HG02798 (cell line): ENCODE results near the gene DNAJA4.
"Not testable (repeated sequence)": the region's sequence is repeated elsewhere in the genome, so short reads cannot be mapped to it uniquely, and the experiment has no call there.

Source experiments
- ATAC-seq: cut with Tn5 transposase; IDR thresholded peaks from one replicate; pipeline ENCODE4 v1.9.1; 2021; ENCODE audit warnings: mild to moderate bottlenecking; ENCODE audit not compliant: unreplicated experiment, poor library complexity

DNAJA4 gene

DNA sequence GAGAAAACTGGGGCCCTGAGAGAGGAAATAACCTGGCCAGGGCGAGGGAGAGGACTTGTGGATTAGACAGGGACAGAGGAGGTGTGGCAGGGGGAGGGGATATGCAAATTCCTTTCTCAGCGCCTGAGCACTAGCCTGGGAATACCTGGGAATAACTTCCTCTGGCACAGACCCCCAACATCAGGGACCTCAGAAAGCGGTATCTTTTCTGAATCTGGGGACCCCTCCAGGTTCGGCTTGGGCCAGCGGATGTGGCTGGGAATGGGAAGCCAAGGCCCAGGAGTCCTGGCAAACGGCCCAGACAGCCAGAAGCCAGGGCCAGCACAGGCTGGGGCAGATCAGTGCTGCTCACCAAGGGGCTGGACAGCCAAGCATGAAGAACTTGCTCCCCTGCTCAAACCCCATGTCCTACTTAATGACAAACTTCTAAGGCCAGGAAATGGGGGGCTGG is 20.8 kb upstream of the DNAJA4 start:
- no peak for ATAC-seq

DNA sequence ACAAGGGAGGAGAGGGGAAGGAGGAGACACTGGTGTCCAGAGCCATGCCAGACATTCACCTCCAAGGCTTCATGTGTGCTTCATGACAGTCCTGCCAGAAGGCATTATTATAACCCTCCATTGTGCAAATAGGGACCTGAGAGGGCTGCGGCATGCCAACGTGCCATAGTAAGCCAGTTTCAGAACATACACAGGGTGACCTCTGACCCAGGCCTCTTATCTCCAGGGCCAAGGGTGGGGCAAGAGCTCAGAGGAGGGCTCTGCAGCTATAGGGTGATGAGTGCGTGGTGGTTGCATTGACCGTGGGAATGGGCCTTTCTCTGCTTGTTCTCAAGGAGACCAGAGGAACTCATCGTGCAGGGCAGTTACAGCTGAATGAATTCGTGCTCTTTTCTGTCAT is 20.3 kb upstream of the DNAJA4 start:
- no peak for ATAC-seq

DNA sequence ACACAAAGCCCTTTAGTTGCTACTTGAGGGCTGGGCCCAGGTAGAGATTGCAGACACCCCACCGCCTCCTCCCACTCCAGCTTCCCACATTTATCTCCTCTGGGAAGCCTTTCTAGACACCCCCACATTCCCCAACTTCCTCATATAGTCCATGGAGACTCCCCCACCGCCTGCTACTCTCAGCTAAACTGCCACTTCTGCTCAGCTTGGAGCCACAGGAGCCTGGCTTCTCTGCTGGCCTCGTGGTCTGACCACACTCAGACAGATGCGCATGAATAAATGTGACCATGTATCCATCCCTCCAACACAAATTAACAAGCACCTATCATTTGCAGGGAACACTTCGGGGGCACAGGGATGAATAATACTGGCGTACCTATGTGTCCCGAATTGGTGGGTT is 19.5 kb upstream of the DNAJA4 start:
- no peak for ATAC-seq

DNA sequence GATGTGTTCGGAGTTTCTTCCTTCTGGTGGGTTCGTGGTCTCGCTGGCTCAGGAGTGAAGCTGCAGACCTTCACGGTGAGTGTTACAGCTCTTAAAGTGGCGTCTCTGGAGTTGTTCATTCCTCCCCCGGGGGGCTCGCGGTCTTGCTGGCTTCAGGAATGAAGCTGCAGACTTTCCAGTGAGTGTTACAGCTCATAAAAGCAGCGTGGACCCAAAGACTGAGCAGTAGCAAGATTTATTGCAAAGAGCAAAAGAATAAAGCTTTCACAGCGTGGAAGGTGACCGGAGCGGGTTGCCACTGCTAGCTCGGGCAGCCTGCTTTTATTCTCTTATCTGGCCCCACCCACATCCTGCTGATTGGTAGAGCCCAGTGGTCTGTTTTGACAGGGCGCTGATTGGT is 19.0 kb upstream of the DNAJA4 start:
- not testable (repeated sequence) for ATAC-seq

DNA sequence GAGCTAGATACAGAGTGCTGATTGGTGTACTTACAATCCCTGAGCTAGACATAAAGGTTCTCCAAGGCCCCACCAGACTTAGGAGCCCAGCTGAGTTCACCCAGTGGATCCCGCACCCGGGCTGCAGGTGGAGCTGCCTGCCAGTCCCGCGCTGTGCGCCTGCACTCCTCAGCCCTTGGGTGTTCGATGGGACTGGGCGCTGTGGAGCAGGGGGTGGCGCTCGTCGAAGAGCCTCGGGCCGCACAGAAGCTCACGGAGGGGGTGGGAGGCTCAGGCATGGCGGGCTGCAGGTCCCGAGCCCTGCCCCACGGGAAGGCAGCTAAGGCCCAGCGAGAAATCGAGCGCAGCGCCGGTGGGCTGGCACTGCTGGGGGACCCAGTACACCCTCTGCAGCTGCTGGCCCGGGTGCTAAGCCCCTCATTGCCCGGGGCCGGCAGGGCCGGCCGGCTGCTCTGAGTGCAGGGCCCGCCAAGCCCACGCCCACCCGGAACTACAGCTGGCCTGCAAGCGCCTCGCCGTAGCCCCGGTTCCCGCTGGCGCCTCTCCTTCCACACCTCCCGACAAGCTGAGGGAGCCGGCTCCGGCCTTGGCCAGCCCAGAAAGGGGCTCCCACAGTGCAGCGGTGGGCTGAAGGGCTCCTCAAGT is 18.3 kb upstream of the DNAJA4 start:
- ATAC-seq = not testable (repeated sequence)

DNA sequence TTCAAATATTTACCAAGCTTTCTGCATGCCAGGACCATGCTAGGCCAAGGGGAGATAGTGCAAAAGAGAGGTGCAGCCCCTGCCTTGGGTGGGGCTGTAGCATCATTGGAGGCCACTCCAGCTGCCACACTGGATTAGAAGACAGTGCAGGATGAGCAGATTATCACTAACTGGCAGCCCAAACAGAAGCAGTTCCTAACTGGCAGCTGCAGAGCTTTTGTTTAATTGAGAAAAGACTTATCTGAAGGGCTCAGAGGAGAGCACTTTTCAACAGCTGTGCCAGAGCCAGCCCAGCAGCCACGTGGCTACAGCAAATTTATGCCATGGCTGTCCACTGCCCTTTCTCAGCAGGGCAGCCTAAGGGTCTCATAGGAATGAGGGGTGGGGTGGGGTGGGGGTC is 16.5 kb upstream of the DNAJA4 start:
- ATAC-seq = no peak

DNA sequence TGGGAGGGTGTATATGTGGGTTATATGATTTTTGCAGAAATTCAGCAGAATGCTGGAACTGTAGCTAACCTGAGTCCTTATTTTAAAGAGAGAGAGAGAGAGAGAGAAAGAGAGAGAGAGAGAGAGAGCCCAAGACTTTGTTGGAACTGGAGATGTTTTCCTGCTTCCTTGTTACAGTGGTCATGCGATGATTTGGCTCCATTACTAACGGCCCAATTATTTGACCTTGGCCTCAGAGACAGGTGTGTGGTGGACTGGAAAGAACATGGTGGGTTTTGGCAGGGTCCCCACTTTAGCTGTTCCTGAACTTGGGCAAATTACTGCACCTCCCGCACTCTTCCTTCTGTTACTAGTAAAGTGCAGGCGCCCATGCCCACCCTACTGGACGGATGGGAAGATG is 15.2 kb upstream of the DNAJA4 start:
- no peak for ATAC-seq

DNA sequence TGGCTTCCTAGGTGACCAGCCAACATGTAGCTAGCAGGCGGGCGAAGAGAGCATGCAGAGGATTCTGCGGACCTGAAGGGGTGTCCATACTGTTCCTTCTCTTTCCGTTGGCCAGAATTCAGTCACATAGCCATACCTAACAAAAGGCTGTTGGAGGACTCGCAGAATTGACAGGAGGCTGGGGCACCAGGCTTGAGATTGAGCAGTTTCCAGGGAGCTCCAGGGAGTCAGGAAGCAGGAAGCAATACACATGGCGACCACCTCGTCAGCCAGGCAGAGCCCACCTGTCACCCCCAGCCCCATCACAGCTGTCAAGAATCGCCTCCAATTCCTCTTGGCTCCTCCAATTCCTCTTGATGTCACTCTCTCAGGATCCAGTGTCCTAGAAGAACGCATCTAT is 13.2 kb upstream of the DNAJA4 start:
- no peak for ATAC-seq

DNA sequence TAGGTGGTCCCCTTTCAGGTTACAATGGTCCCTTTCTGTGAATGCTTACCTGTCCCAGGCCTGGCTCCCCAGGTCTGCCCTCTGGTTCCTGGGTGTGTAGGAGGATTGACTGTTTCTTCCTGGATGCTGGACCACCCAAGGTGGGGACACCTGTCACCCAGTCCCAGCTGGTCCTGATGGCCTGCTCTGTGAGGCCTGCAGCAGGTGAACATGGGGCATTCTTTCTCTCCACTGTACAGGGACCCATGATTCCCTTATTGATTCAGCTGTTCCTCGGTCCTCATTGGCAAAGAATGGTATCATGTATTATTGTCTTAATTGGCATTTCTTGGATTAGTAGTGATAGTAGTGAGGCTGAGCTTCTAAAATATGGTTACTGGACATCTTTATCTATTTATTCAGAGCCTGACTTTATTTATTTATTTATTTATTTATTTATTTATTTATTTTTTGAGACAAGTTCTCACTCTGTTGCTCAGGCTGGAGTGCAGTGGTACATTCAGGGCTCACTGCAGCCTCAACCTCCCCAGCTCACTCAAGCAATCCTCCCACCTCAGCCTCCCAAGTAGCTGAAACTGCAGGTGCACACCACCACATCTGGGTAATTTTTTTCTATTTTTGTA is 8.8 kb upstream of the DNAJA4 start:
- ATAC-seq = no peak

DNA sequence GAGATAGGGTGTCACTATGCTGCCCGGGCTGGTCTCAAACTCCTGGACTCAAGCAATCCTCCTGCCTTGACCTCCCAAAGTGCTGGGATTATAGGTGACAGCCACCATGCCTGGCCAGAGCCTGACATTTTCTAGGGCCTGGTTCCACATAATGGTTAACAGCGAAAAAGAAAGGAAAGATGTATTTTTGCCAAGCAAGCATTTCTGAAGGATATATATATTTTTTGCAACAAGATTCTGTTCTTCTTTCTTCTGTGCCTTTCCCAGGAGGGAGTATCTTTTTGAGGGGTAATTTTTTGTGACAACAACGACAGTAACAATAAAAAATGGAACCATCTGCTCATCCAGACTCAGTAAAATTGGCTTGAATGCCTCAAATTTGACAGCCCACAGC is 8.3 kb upstream of the DNAJA4 start:
- no peak for ATAC-seq

DNA sequence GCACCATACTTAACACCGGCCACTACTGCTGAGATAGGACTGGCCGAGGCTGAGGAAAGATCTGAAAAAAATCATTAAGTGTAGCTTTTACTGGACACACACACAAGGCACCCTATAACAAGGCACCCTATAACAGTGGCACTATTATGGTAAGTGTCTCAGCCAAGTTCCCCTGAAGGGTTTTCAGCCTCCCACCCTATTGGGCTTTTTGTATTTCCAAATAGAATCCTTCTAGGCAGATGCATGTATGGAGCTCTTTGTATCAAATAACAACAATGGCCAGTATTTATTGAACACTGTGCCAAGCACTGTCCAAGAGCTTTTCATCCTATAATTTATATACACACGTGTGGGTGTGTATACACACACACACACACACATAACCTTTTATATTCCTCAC is 6.7 kb upstream of the DNAJA4 start:
- ATAC-seq = no peak

DNA sequence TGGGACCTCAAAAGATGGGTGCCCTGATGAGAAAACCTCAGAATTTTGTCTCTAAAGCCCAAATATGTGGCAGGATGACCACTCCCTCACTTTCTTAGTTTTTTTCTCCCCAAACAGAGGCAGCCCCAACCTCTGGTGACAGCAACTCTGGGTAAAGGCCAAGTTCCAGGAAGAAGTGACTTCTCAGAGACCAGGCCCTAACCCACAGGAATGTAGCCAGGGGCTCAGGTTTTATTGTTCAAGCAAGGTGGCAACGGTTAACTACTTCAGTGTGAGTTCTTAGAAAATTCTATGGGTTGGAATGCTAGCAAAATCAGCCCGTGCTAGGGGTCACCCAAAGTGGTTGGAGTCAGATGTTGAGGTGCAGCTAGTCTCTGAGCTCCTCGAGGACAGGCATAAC is 5.1 kb upstream of the DNAJA4 start:
- no peak for ATAC-seq

DNA sequence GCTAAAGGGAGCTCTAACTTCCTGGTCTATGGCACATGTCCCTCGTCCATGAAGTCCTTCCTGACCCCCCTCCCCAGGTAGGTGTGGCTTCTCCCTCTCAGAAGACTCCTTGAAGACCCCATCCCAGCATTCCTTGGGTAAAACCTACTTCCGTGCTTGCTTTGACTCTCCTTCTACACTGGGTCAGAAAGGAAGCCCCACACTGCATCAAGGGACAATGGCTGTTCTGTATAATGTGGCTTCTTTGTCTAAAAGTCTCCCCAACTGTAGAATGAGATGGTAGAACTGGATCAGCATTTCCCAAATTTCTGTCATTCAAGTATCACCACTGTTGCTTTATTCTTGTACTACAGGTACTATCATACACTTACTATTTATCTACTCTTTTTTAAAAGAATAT is 3.9 kb upstream of the DNAJA4 start:
- ATAC-seq = no peak

DNA sequence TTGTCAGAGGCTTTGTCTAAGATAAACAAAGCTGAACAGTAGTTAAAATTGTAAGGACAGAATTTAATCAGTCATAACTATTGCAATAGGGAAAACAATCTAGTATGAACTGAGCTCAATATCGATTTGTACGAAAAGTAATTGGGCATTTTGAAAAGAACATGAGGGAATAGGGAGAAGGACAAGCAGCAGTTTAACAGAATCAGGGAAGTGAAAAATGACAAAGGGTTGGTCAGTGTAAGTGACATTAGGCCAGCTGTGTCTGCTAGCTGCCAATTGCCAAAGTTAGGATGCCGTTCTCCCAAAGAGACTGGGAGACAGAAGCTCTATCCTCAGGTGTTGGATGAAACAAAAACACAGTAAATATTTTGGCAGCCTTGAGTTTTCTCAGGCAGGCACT is 3.3 kb upstream of the DNAJA4 start:
- ATAC-seq = no peak

DNA sequence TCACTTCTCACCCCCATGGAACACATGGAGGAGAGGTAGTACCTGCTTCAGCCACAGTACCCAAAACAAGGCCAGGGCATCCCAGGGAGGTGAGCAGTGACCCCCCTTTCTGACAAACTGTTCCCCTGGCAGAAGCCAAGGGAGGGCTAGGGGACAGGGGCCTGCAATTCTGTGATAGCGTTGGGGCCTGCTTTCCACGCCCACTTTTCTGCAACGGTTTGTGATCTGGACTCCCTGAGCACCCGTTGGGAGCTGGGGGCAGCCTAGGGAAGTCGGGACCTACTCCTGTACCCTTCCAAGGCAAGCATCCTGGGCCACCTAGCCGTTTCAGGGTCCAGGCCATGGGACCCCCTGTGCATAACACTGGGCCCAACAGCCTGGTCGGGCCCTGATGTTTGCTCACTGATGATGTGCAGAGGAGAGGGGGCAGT is 996 bp upstream of the DNAJA4 start:
- no peak for ATAC-seq

DNA sequence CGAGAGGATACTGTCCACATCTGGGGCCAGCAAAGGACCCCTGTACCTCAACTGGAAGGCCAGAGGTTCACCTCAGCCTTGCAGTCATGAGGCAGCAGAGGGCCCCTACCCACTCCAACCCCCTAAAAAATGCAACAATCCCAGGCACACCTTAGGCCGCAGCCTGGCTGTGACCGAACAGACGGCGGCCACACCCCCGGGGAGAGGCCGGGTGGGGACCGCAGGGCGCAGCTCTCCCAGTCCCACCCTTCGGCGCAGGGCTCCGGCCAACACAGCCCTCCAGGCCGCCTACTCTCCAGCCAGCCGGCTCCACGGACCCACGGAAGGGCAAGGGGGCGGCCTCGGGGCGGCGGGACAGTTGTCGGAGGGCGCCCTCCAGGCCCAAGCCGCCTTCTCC is 457 bp upstream of the DNAJA4 start:
- no peak for ATAC-seq

DNA sequence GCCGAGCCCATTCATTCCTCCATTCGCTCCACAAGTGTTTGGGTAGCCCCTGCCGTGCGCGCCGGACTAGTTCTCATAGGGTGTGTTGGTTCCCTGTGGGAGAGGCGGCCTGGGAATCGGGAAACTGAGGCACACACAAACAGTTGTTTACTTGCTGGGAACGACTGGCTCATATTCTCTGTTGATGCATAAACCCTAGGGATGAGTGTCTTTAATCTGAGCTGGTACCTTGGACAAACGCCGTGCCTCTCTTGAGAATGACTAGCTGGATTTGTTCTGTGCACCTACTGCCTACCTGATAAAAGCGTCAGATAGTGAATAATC is 737 bp downstream of the DNAJA4 start:
- ATAC-seq = no peak

DNA sequence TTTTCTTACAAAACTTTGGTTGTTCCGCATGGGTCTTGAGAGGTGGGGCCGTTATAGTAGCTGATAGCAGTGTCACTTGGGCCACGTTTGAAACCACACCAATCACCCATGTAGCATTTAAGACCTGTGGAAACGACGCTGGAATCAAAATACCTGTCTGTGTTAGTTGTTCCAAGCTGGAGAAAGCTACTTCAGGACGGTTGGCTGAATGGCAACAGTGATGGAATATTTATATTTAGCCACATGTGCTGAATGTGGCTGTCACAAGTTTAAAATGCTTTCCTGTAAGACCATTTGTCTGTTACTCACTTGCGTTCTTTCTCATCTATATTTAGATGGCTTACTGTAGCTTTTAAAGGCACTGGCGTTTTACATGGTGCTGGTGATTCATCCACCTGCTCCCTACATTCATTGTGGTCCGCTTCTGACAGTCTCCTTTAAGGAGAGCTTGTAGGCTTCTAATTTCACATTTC is 1.4 kb downstream of the DNAJA4 start:
- no peak for ATAC-seq

DNA sequence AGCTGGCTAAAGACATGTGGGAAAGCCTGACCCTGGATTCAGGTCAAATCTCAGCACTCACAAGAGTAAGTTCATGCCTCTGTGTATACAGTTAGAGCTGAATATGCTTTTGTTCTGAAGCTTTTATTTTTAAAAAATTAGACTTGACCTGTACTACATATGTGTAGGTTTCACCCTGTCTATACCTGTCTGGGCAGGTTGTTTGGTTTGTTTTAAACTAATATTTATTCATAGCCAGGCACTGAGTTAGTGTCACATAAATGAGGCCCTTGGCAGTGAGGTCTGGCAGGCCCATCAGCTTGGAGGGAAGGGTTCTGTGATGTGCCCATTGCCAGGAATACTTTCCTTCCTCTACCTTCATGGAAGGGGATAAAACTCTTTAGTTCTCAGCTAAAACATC is 1.9 kb downstream of the DNAJA4 start:
- no peak for ATAC-seq

DNA sequence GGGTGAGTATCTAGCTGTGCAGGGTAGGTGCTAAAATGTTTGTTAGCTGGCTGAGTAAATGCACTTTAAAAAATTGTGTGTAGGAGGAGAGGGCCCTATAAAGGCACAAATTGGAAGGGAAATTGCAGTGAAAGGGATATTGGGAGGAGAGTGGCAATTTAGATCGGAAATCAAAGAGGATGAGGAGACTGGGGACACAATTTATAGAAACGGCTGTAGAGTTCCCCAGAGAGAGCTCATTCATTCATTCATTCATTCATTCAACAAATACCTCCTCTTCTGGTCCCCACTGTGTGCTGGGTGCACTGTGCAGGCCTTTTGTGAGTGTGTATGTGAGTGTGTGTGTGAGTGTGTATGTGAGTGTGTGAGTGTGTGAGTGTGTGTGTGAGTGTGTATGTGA is 2.4 kb downstream of the DNAJA4 start:
- ATAC-seq = no peak

DNA sequence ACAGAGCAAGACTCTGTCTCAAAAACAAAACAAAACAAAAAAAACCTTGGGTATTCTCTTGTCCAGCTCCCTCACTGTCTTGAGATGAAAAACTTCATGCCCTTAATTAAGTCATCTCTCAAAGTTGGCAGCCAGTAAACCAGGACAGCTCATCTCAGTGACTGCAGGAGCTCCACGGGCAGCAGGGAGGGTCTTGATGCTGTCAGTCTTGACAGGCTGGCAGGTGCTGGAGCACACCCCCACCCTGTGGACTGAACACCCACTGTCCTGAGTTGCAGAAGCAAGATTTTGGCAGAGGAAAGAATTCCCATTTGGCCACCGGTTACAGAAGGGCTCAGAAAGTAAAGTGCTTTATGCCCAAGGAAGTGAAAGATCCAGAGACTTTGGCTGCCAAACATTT is 8.0 kb downstream of the DNAJA4 start:
- ATAC-seq = no peak

DNA sequence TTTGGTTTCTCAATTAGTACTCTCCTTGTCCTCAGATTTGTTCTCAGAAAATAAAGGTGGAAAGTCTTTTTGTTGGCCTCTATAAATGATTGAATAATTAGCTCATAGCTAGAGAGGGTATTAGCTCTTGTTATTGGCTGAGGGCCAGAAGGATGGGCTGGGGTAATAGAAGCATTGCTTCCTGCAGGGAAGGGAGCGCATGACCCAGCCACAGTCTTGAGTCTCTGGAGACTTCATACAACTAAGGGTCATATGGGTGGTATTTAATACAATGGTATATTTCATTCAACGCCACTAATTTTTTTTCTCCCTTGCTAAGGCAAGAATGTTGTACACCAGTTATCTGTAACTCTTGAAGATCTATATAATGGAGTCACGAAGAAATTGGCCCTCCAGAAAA is 8.4 kb downstream of the DNAJA4 start:
- no peak for ATAC-seq
